H9 (cell line): ENCODE measurements around the gene BICD1. TPM values are rescaled to one million over a fixed set of nuclear protein-coding genes. Genes with fewer than 3 reads are reported as not detected.

Experiments used
- DNase-seq: peaks from one replicate; pipeline ENCODE4 v3.0.0-alpha.2; 2017
- H2AFZ ChIP-seq: one replicate; pipeline ENCODE4 v1.6.1; 2013; ENCODE audit warnings: mild to moderate bottlenecking, low read length, control low read depth, moderate library complexity
- H2AK5ac ChIP-seq: 2 replicates; pipeline ENCODE4 v1.6.1; 2013; ENCODE audit warnings: low read length, control low read depth, mixed read lengths; ENCODE audit not compliant: insufficient read length
- H2BK120ac ChIP-seq: one replicate; pipeline ENCODE4 v1.6.1; 2013; ENCODE audit warnings: low read depth, mild to moderate bottlenecking, low read length, control low read depth, inconsistent platforms; ENCODE audit not compliant: poor library complexity, severe bottlenecking
- H2BK12ac ChIP-seq: 2 replicates; pipeline ENCODE4 v1.6.1; 2013; ENCODE audit warnings: low read length, control low read depth, mixed read lengths, low read depth; ENCODE audit not compliant: insufficient read length
- H2BK15ac ChIP-seq: 2 replicates; pipeline ENCODE4 v1.6.1; 2013; ENCODE audit warnings: low read depth, low read length, control low read depth
- H2BK20ac ChIP-seq: one replicate; pipeline ENCODE4 v1.6.1; 2013; ENCODE audit warnings: low read depth, mild to moderate bottlenecking, low read length, control low read depth, inconsistent platforms; ENCODE audit not compliant: poor library complexity, severe bottlenecking
- H2BK5ac ChIP-seq: 2 replicates; pipeline ENCODE4 v1.6.1; 2013; ENCODE audit warnings: low read length, control low read depth, mixed read lengths; ENCODE audit not compliant: insufficient read length
- H3K14ac ChIP-seq: 2 replicates; pipeline ENCODE4 v1.6.1; 2013; ENCODE audit warnings: low read length, control low read depth; ENCODE audit not compliant: insufficient read depth
- H3K18ac ChIP-seq: 2 replicates; pipeline ENCODE4 v1.6.1; 2013; ENCODE audit warnings: low read depth, mild to moderate bottlenecking, mixed read lengths, low read length, control low read depth; ENCODE audit not compliant: insufficient read length
- H3K23ac ChIP-seq: 2 replicates; pipeline ENCODE4 v1.6.1; 2013; ENCODE audit warnings: low read length, control low read depth, mixed read lengths, low read depth; ENCODE audit not compliant: insufficient read length
- H3K23me2 ChIP-seq: 2 replicates; pipeline ENCODE4 v1.6.1; 2013; ENCODE audit warnings: low read depth, mild to moderate bottlenecking, mixed read lengths, low read length, control low read depth; ENCODE audit not compliant: insufficient read length, poor library complexity, severe bottlenecking
- H3K27ac ChIP-seq: 2 replicates; pipeline ENCODE4 v1.5.1; 2013; ENCODE audit warnings: low read length, control low read depth, mixed read lengths, low read depth; ENCODE audit not compliant: insufficient read length
- H3K27me3 ChIP-seq: 2 replicates; pipeline ENCODE4 v1.6.1; 2013; ENCODE audit warnings: low read length, control low read depth, inconsistent platforms; ENCODE audit not compliant: insufficient read depth
- H3K4ac ChIP-seq: 2 replicates; pipeline ENCODE4 v1.6.1; 2013; ENCODE audit warnings: low read depth, mild to moderate bottlenecking, control low read depth, inconsistent platforms, low read length, moderate library complexity
- H3K4me1 ChIP-seq: 2 replicates; pipeline ENCODE4 v1.6.1; 2013; ENCODE audit warnings: low read length, control low read depth, inconsistent platforms; ENCODE audit not compliant: insufficient read depth
- H3K4me2 ChIP-seq: 2 replicates; pipeline ENCODE4 v1.6.1; 2013; ENCODE audit warnings: low read length, control low read depth, mixed read lengths; ENCODE audit not compliant: insufficient read length, insufficient read depth
- H3K56ac ChIP-seq: 2 replicates; pipeline ENCODE4 v1.6.1; 2013; ENCODE audit warnings: low read depth, mild to moderate bottlenecking, mixed read lengths, low read length, control low read depth; ENCODE audit not compliant: insufficient read length
- H3K79me1 ChIP-seq: 2 replicates; pipeline ENCODE4 v1.6.1; 2013; ENCODE audit warnings: low read depth, mild to moderate bottlenecking, moderate library complexity, low read length, control low read depth, inconsistent platforms; ENCODE audit not compliant: insufficient read depth, poor library complexity, severe bottlenecking
- H3K79me2 ChIP-seq: 2 replicates; pipeline ENCODE4 v1.6.1; 2013; ENCODE audit warnings: low read length, control low read depth, inconsistent platforms; ENCODE audit not compliant: insufficient read depth
- H3K9ac ChIP-seq: 2 replicates; pipeline ENCODE4 v1.6.1; 2013; ENCODE audit warnings: low read length, control low read depth, mixed read lengths; ENCODE audit not compliant: insufficient read length; ENCODE audit errors: extremely low read depth
- H3K9me3 ChIP-seq: one replicate; pipeline ENCODE4 v1.6.1; 2013; ENCODE audit warnings: low read depth, low read length, inconsistent platforms; ENCODE audit not compliant: control insufficient read depth
- H3T11ph ChIP-seq: one replicate; pipeline ENCODE4 v1.6.1; 2013; ENCODE audit warnings: mild to moderate bottlenecking, low read length, control low read depth, inconsistent platforms
- H4K20me1 ChIP-seq: one replicate; pipeline ENCODE4 v1.6.1; 2013; ENCODE audit not compliant: control insufficient read depth, insufficient read length, insufficient read depth
- H4K5ac ChIP-seq: 2 replicates; pipeline ENCODE4 v1.6.1; 2013; ENCODE audit warnings: low read depth, mild to moderate bottlenecking, mixed read lengths, low read length, control low read depth; ENCODE audit not compliant: insufficient read length
- H4K8ac ChIP-seq: replicated peaks from 2 replicates; pipeline ENCODE4 v1.6.1; 2013; ENCODE audit warnings: low read length, control low read depth, mixed read lengths, low read depth; ENCODE audit not compliant: insufficient read length
- H4K91ac ChIP-seq: 2 replicates; pipeline ENCODE4 v1.6.1; 2013; ENCODE audit warnings: low read depth, mild to moderate bottlenecking, moderate library complexity, mixed read lengths, low read length, control low read depth; ENCODE audit not compliant: insufficient read length
- H3K27ac Mint-ChIP-seq, 3 experiments: 2 replicates in 2 of 3; 3 replicates in 1 of 3; pipeline ENCODE4 v1.8.0; 2020 to 2021; ENCODE audit warnings: mixed read lengths in 3 of 3, mild to moderate bottlenecking in 1 of 3, moderate library complexity in 1 of 3
- H3K27me3 Mint-ChIP-seq: 2 replicates; pipeline ENCODE4 v1.8.0; 2021; ENCODE audit warnings: low read depth, mild to moderate bottlenecking, moderate library complexity, mixed read lengths
- H3K36me3 Mint-ChIP-seq, 3 experiments: 2 replicates in 2 of 3; 3 replicates in 1 of 3; pipeline ENCODE4 v1.8.0; 2020 to 2021; ENCODE audit warnings: low read depth in 3 of 3, mixed read lengths in 3 of 3; ENCODE audit not compliant: insufficient read depth in 1 of 3
- H3K4me1 Mint-ChIP-seq, 2 experiments: 2 replicates each; pipeline ENCODE4 v1.8.0; 2020; ENCODE audit warnings: mixed read lengths in 2 of 2
- H3K4me3 Mint-ChIP-seq, 2 experiments: 2 replicates in 1 of 2; 3 replicates in 1 of 2; pipeline ENCODE4 v1.8.0; 2020 to 2021; ENCODE audit warnings: mild to moderate bottlenecking in 2 of 2, mixed read lengths in 2 of 2, moderate library complexity in 1 of 2
- H3K9me3 Mint-ChIP-seq, 2 experiments: 2 replicates in 1 of 2; 3 replicates in 1 of 2; pipeline ENCODE4 v1.8.0; 2020; ENCODE audit warnings: mild to moderate bottlenecking in 2 of 2, mixed read lengths in 2 of 2, moderate library complexity in 1 of 2
- WGBS: extraction: QIAGEN DNeasy Blood & Tissue Kit; methylation state at CpG from one replicate; pipeline ENCODE4 v1.1.7; 2013; ENCODE audit warnings: missing lambda C conversion rate, low lambda C conversion rate, mixed read lengths; ENCODE audit not compliant: insufficient read length; ENCODE audit errors: extremely low coverage; 5-methylcytosine and 5-hydroxymethylcytosine counted together
- total RNA-seq: library from RNA; stranded (reverse); gene quantifications from 2 replicates; pipeline ENCODE4 v1.2.1, GENCODE V29; 2021
- TF ChIP-seq, protein P1 (sequence below): fragments of 200-600 bp; sonication (generic); conservative IDR thresholded peaks from 3 replicates; pipeline ENCODE4 v1.8.0; 2021; ENCODE audit warnings: antibody characterized with exemption, mild to moderate bottlenecking

Gene BICD1
- total RNA-seq, 1 experiment from 2014 or later: 134 TPM

DNA sequence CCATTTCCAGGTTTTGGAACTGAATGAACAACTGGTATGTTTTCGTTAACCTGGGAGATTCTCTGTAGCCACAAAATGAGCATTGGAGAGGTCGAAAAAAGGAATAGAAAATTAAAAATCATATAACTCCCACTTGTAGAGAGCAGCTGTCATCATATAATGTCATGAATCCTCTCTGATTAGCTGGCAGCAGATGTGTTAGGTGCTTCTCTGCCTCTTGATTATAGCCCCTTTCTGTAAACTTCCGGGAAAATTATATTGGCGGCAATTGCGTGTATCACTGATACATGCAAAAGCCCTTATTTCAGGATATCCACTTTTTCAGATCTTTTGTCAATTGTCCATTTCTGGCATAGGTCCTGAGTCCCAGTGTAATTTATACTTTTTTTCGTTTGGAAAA is 324.4 kb downstream of the BICD1 start:
- Mint-ChIP-seq H3K4me1 (peaks cover 40 to 43% of the 10 kb centered on the region in 2 experiments), H3K27me3 (no peaks in the 10 kb centered on the region), H3K4me3 (no peak overlapping the region), H3K9me3 (peaks cover 29 to 32% of the 10 kb centered on the region in 2 experiments), H3K27ac (peak overlapping the region in 1 of 3 experiments; percentile 42; a peak in 1 of 7 replicates), H3K36me3 (peaks cover 41 to 55% (median 44%) of the 10 kb centered on the region in 3 experiments)
- Histone ChIP-seq H2BK15ac (no peak overlapping the region), H3K18ac (no peak overlapping the region), H2BK20ac (no peak overlapping the region), H3K27ac (no peak overlapping the region), H3K79me2 (peaks cover 14% of the 10 kb centered on the region; the same call in 1 of the 2 replicates), H3K23ac (no peak overlapping the region), H4K91ac (no peak overlapping the region), H4K5ac (no peak overlapping the region), H3K4ac (no peak overlapping the region), H4K8ac (no peak overlapping the region), H2BK5ac (no peak overlapping the region), H3K14ac (no peak overlapping the region), H3K79me1 (peaks cover 8% of the 10 kb centered on the region), H3K4me2 (no peak overlapping the region), H3K56ac (no peak overlapping the region), H4K20me1 (no peaks in the 10 kb centered on the region), H2AK5ac (no peak overlapping the region), H2BK120ac (no peak overlapping the region), H2BK12ac (no peak overlapping the region), H3K27me3 (no peaks in the 10 kb centered on the region), H3K9me3 (no peaks in the 10 kb centered on the region), H2AFZ (no peak overlapping the region), H3K9ac (no peak overlapping the region), H3K4me1 (no peaks in the 10 kb centered on the region), H3T11ph (no peak overlapping the region), H3K23me2 (no peaks in the 10 kb centered on the region)
- no peak for DNase-seq
- WGBS: no CpG with 5 or more reads among the region's 6 CpGs
- TF ChIP-seq, protein P1, sequence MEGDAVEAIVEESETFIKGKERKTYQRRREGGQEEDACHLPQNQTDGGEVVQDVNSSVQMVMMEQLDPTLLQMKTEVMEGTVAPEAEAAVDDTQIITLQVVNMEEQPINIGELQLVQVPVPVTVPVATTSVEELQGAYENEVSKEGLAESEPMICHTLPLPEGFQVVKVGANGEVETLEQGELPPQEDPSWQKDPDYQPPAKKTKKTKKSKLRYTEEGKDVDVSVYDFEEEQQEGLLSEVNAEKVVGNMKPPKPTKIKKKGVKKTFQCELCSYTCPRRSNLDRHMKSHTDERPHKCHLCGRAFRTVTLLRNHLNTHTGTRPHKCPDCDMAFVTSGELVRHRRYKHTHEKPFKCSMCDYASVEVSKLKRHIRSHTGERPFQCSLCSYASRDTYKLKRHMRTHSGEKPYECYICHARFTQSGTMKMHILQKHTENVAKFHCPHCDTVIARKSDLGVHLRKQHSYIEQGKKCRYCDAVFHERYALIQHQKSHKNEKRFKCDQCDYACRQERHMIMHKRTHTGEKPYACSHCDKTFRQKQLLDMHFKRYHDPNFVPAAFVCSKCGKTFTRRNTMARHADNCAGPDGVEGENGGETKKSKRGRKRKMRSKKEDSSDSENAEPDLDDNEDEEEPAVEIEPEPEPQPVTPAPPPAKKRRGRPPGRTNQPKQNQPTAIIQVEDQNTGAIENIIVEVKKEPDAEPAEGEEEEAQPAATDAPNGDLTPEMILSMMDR: no peak

Other genes with a start within 250 kb of the BICD1 start
- gene RESF1, start 147.4 kb upstream of the BICD1 start, total RNA-seq: 172 and 183 TPM in 2 replicates